Nephron progenitor cell (in vitro differentiated cells): Measurements from ENCODE around the gene TJAP1.
A peak's percentile ranks its signal among the peaks of the same experiment; 100 is the strongest.
"Not testable (repeated sequence)": the region's sequence is repeated elsewhere in the genome, so short reads cannot be mapped to it uniquely, and the experiment has no call there.

Experiments used
- DNase-seq: peaks from one replicate; pipeline ENCODE4 v3.0.0; 2021
- H3K27ac Mint-ChIP-seq: 2 replicates; pipeline ENCODE4 v1.8.0; 2021; ENCODE audit warnings: mild to moderate bottlenecking, moderate library complexity, mixed read lengths
- H3K27me3 Mint-ChIP-seq: 2 replicates; pipeline ENCODE4 v1.8.0; 2021; ENCODE audit warnings: mild to moderate bottlenecking, low read depth, mixed read lengths; ENCODE audit not compliant: poor library complexity
- H3K36me3 Mint-ChIP-seq: 2 replicates; pipeline ENCODE4 v1.8.0; 2021; ENCODE audit warnings: low read depth, mixed read lengths
- H3K4me1 Mint-ChIP-seq: 2 replicates; pipeline ENCODE4 v1.8.0; 2021; ENCODE audit warnings: mixed read lengths
- H3K4me3 Mint-ChIP-seq: 2 replicates; pipeline ENCODE4 v1.8.0; 2021; ENCODE audit warnings: mild to moderate bottlenecking, moderate library complexity, mixed read lengths
- H3K9me3 Mint-ChIP-seq: 2 replicates; pipeline ENCODE4 v1.8.0; 2021; ENCODE audit warnings: mild to moderate bottlenecking, moderate library complexity, mixed read lengths
- TF ChIP-seq, protein P1 (sequence below): fragments of 200-600 bp; sonication (generic); IDR thresholded peaks from 2 replicates; pipeline ENCODE4 v1.5.0; 2021; ENCODE audit warnings: antibody characterized with exemption

The TJAP1 gene

DNA sequence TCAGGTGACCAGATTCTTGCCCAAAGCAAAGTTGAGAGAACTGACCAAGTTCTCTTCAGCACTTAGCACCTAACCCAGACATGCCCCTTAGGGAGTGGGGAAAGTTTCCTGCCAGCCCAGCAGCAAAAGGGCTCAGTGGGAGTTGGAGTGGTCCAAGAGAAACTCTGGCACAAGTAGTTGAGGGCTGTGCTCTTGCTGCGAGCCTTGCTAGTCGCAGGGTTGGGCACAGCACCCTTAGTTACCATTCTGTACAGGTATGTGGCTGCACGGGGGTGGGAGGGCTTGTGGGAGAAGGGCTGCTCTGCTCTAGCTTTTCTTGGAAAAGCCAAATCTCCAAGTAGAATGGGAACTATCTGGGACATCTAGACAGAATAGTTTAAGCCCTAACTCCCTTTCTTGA, 45.9 kb downstream of the TJAP1 start:
- H3K4me1 Mint-ChIP-seq: no peaks in the 10 kb centered on the region
- TF ChIP-seq, protein P1, sequence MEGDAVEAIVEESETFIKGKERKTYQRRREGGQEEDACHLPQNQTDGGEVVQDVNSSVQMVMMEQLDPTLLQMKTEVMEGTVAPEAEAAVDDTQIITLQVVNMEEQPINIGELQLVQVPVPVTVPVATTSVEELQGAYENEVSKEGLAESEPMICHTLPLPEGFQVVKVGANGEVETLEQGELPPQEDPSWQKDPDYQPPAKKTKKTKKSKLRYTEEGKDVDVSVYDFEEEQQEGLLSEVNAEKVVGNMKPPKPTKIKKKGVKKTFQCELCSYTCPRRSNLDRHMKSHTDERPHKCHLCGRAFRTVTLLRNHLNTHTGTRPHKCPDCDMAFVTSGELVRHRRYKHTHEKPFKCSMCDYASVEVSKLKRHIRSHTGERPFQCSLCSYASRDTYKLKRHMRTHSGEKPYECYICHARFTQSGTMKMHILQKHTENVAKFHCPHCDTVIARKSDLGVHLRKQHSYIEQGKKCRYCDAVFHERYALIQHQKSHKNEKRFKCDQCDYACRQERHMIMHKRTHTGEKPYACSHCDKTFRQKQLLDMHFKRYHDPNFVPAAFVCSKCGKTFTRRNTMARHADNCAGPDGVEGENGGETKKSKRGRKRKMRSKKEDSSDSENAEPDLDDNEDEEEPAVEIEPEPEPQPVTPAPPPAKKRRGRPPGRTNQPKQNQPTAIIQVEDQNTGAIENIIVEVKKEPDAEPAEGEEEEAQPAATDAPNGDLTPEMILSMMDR: no peak
- DNase-seq: no peak
- H3K4me3 Mint-ChIP-seq: no peak overlapping the region
- no peak overlapping the region for H3K27ac Mint-ChIP-seq
- H3K27me3 Mint-ChIP-seq: no peaks in the 10 kb centered on the region
- no peaks in the 10 kb centered on the region for H3K9me3 Mint-ChIP-seq
- peaks cover 64% of the 10 kb centered on the region for H3K36me3 Mint-ChIP-seq

- TF ChIP-seq, protein P1: no peak
- H3K36me3 Mint-ChIP-seq: peaks cover 75% of the 10 kb centered on the region
- H3K27ac Mint-ChIP-seq: no peak overlapping the region
- DNase-seq: no peak
- H3K9me3 Mint-ChIP-seq: no peaks in the 10 kb centered on the region
- no peaks in the 10 kb centered on the region for H3K4me1 Mint-ChIP-seq
- H3K27me3 Mint-ChIP-seq: no peaks in the 10 kb centered on the region
- no peak overlapping the region for H3K4me3 Mint-ChIP-seq
Measured at GRCh38 chr6:43524483-43524961, 47.2 kb downstream of the TJAP1 start.

DNA sequence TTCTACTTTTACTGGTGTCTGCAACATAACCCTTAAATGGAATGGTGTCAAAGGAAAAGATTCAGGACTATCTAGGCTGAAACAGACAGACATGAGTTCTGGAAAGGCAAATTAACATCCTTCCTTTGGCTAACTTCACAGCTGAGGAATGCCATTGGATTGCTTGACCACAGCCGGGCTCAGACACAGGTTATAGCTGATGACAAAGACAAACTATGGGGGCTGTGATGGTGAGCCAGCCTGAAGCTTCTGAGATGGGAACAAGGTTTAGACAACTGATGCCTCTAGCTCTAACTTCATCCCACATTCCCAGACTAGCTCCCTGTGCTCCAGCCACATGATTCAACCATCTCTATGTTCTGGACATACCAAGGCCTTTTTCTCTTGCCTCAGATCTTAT, 54.8 kb downstream of the TJAP1 start:
- Mint-ChIP-seq H3K27me3 (no peaks in the 10 kb centered on the region), H3K4me1 (no peaks in the 10 kb centered on the region), H3K36me3 (peaks cover 65% of the 10 kb centered on the region), H3K4me3 (no peak overlapping the region), H3K27ac (no peak overlapping the region), H3K9me3 (no peaks in the 10 kb centered on the region)
- DNase-seq: no peak
- TF ChIP-seq, protein P1: no peak

- H3K27ac Mint-ChIP-seq, H3K4me1 Mint-ChIP-seq, H3K27me3 Mint-ChIP-seq, DNase-seq, H3K9me3 Mint-ChIP-seq, H3K4me3 Mint-ChIP-seq: not testable (repeated sequence)
- H3K36me3 Mint-ChIP-seq: peaks cover 64% of the 10 kb centered on the region
Measured at GRCh38 chr6:43538986-43539385, 61.6 kb downstream of the TJAP1 start.

GRCh38 chr6:43539409-43539808, 62.0 kb downstream of the TJAP1 start:
- H3K27ac Mint-ChIP-seq, H3K9me3 Mint-ChIP-seq, H3K4me1 Mint-ChIP-seq, H3K4me3 Mint-ChIP-seq, H3K27me3 Mint-ChIP-seq, DNase-seq: not testable (repeated sequence)
- peaks cover 64% of the 10 kb centered on the region for H3K36me3 Mint-ChIP-seq

GRCh38 chr6:43540507-43540906, 63.1 kb downstream of the TJAP1 start:
- Mint-ChIP-seq H3K4me3 (no peak overlapping the region), H3K36me3 (peaks cover 66% of the 10 kb centered on the region), H3K4me1 (peaks cover 7% of the 10 kb centered on the region), H3K9me3 (no peaks in the 10 kb centered on the region), H3K27ac (no peak overlapping the region), H3K27me3 (no peaks in the 10 kb centered on the region)
- TF ChIP-seq, protein P1: no peak
- DNase-seq: no peak

DNA sequence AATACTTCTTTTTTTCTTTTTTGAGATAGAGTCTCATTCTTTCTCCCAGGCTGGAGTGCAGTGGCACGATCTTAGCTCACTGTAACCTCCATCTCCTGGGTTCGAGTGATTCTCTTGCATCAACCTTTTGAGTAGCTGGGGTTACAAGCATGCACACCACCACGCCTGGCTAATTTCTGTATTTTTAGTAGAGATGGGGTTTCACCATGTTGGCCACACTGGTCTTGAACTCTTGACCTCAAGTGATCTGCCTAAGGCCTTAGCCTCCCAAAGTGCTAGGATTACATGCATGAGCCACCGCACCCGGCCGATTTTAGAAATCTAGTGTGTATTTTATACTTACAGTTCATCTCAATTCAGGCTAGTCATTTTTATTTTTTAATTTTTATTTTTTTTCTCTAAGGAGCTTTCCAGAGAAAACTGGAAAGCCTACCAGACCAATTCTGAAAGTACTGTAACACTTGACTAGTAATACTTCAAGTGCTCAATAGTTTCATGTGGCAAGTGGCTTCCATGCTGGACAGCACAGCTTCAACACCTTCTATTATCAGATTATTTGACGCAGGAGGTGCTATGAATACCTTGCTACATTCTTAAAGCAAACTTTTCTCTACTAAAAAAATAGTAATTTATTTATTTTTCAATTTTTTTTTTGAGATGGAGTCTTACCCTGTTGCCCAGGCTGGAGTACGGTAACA, 64.6 kb downstream of the TJAP1 start:
- TF ChIP-seq, protein P1: no peak
- Mint-ChIP-seq H3K36me3 (peaks cover 77% of the 10 kb centered on the region), H3K27ac (peak overlapping the region; percentile 2), H3K9me3 (no peaks in the 10 kb centered on the region), H3K4me3 (no peak overlapping the region), H3K27me3 (no peaks in the 10 kb centered on the region), H3K4me1 (peaks cover 7% of the 10 kb centered on the region)
- DNase-seq: no peak
